ENCODE results near the gene ITGA6. TPM values are rescaled to one million over a fixed set of nuclear protein-coding genes. Genes with fewer than 3 reads are reported as not detected.

ITGA6 gene
- total and polyA plus RNA-seq, 2 donors (not counting 1 experiment from before 2014, with no cell fraction given): 6.4 to 19.8 TPM

DNA sequence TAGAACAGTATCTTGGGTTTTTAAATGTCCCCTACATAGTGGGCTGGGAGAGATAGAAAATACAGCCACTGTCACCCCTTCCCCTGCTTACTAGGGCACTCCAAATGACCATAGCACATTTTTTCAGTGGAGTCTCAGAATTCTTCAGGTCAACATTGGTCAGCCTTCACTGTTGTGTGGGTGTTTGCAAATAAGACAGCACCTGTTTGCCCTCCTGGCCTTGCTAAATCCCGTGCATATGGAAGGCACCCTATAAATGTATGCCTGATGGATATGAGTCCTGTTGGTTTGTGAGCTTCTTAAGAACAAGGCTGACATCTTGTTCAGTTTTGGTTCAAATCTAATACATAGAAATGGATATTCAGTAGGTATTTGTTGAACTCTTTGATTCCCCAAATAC, 12.5 kb downstream of the ITGA6 start:
- Histone ChIP-seq H3K9ac (ENCODE audit: insufficient read depth, low read length) (no peak overlapping the region), H3K27ac (ENCODE audit: insufficient read depth, low read length) (no peak overlapping the region), H3K27me3 (ENCODE audit: control insufficient read depth, insufficient read depth, low read length) (no peaks in the 10 kb centered on the region), H3K4me1 (ENCODE audit: control insufficient read depth, extremely low read depth, insufficient read depth, low read length) (peaks cover 5% of the 10 kb centered on the region), H3K36me3 (ENCODE audit: control insufficient read depth, insufficient read depth, low read length) (no peaks in the 10 kb centered on the region), H3K4me2 (ENCODE audit: extremely low read depth, insufficient read depth, low read length) (no peak overlapping the region), H3K79me2 (ENCODE audit: control insufficient read depth, insufficient read depth, low read length) (peaks cover 2% of the 10 kb centered on the region), H3K4me3 (replicated peaks in 1 of 4; ENCODE audit: control extremely low read depth in 1 of 4, insufficient read depth in 1 of 4, low read depth in 3 of 4, low read length in 4 of 4) (no peak overlapping the region), H3K9me3 (ENCODE audit: control insufficient read depth, insufficient read depth, low read depth, low read length) (no peaks in the 10 kb centered on the region), H2AFZ (ENCODE audit: low read length) (no peak overlapping the region), H4K20me1 (ENCODE audit: control insufficient read depth, extremely low read depth, insufficient read depth, low read length) (no peaks in the 10 kb centered on the region)
- DNase-seq (ENCODE audit: low read depth in 2 of 2): no peak
- TF ChIP-seq, protein P1, sequence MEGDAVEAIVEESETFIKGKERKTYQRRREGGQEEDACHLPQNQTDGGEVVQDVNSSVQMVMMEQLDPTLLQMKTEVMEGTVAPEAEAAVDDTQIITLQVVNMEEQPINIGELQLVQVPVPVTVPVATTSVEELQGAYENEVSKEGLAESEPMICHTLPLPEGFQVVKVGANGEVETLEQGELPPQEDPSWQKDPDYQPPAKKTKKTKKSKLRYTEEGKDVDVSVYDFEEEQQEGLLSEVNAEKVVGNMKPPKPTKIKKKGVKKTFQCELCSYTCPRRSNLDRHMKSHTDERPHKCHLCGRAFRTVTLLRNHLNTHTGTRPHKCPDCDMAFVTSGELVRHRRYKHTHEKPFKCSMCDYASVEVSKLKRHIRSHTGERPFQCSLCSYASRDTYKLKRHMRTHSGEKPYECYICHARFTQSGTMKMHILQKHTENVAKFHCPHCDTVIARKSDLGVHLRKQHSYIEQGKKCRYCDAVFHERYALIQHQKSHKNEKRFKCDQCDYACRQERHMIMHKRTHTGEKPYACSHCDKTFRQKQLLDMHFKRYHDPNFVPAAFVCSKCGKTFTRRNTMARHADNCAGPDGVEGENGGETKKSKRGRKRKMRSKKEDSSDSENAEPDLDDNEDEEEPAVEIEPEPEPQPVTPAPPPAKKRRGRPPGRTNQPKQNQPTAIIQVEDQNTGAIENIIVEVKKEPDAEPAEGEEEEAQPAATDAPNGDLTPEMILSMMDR (conservative IDR thresholded peaks at IDR 0.05 in 1 of 2, IDR thresholded peaks at IDR 0.05 in 1 of 2; ENCODE audit: low read depth in 1 of 2, low read length in 2 of 2): no peak
- no peak for TF ChIP-seq EZH2 (IDR thresholded peaks at IDR 0.05; ENCODE audit: low read length, missing control alignments)

DNA sequence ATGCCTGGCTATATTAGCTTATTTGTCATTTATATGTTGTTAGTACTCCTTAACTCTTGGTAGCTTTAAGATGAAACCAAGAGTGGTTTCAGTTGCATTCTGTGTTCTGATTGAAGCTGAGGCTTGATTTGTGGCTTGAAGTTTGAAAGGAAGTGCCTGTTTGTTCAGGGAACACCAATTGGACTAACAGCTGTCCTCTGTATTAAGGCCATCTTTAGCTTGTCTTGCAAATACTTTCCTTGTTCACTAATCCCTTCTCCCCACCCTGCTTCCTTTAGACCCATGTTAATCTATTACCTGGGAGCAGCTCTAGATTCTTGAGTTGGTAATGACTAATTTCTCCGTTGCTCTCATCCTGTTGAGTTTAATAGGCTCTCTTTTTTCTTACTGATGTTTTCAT, 13.4 kb downstream of the ITGA6 start:
- Histone ChIP-seq H3K27me3 (ENCODE audit: control insufficient read depth, insufficient read depth, low read length) (no peaks in the 10 kb centered on the region), H3K9ac (ENCODE audit: insufficient read depth, low read length) (no peak overlapping the region), H3K9me3 (ENCODE audit: control insufficient read depth, insufficient read depth, low read depth, low read length) (no peaks in the 10 kb centered on the region), H3K36me3 (ENCODE audit: control insufficient read depth, insufficient read depth, low read length) (no peaks in the 10 kb centered on the region), H3K4me1 (ENCODE audit: control insufficient read depth, extremely low read depth, insufficient read depth, low read length) (peaks cover 5% of the 10 kb centered on the region), H3K79me2 (ENCODE audit: control insufficient read depth, insufficient read depth, low read length) (peaks cover 2% of the 10 kb centered on the region), H3K4me3 (replicated peaks in 1 of 4; ENCODE audit: control extremely low read depth in 1 of 4, insufficient read depth in 1 of 4, low read depth in 3 of 4, low read length in 4 of 4) (no peak overlapping the region), H4K20me1 (ENCODE audit: control insufficient read depth, extremely low read depth, insufficient read depth, low read length) (no peaks in the 10 kb centered on the region), H2AFZ (ENCODE audit: low read length) (no peak overlapping the region), H3K27ac (ENCODE audit: insufficient read depth, low read length) (no peak overlapping the region), H3K4me2 (ENCODE audit: extremely low read depth, insufficient read depth, low read length) (no peak overlapping the region)
- DNase-seq (ENCODE audit: low read depth in 2 of 2): peak in 1 of 2 donors; percentile 7
- TF ChIP-seq, protein P1 (conservative IDR thresholded peaks at IDR 0.05 in 1 of 2, IDR thresholded peaks at IDR 0.05 in 1 of 2; ENCODE audit: low read depth in 1 of 2, low read length in 2 of 2): no peak
- no peak for TF ChIP-seq EZH2 (IDR thresholded peaks at IDR 0.05; ENCODE audit: low read length, missing control alignments)

DNA sequence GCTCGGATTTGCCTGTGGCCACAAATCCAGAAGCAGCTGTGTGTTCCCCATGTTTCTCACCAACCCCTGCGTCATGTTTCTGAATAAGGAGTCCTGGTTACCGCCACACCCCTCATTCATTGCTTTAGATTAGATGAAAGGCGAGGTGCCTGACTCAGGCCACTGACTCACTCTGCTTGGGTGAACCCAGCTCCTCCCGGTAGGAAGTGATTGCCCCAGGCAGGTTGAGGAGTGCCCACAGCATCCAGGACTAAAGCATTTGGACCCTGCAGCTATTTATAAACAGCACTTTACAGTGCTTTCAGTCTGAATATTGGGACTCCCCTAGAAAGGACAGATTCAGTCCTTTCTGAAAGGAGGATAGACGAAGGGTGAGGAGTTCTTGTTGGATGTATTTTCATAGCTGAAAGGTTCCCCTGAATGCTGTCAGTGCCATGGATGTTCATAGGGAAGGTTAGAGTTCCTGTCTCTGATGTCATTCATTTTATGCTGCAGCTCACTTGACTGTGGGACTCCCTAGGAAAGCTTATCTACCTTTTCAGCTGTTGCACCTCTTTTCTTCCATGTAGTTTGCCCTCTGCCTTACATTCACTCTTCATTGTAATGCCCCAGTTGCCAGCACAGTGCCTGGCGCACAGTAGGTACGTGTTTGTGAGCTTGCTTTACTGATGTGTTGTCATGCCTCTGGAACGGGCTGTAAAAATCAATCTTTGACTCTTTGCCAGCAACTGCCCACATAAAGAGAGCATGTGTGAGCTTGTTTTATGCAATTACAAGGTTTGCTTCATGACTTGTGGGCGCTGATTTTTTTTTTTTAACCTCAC, 14.9 kb downstream of the ITGA6 start:
- Histone ChIP-seq H3K4me2 (ENCODE audit: extremely low read depth, insufficient read depth, low read length) (no peak overlapping the region), H2AFZ (ENCODE audit: low read length) (no peak overlapping the region), H3K79me2 (ENCODE audit: control insufficient read depth, insufficient read depth, low read length) (peaks cover 2% of the 10 kb centered on the region), H3K27ac (ENCODE audit: insufficient read depth, low read length) (peak overlapping the region; percentile 8), H3K9me3 (ENCODE audit: control insufficient read depth, insufficient read depth, low read depth, low read length) (no peaks in the 10 kb centered on the region), H4K20me1 (ENCODE audit: control insufficient read depth, extremely low read depth, insufficient read depth, low read length) (no peaks in the 10 kb centered on the region), H3K4me3 (replicated peaks in 1 of 4; ENCODE audit: control extremely low read depth in 1 of 4, insufficient read depth in 1 of 4, low read depth in 3 of 4, low read length in 4 of 4) (no peak overlapping the region), H3K27me3 (ENCODE audit: control insufficient read depth, insufficient read depth, low read length) (no peaks in the 10 kb centered on the region), H3K36me3 (ENCODE audit: control insufficient read depth, insufficient read depth, low read length) (no peaks in the 10 kb centered on the region), H3K9ac (ENCODE audit: insufficient read depth, low read length) (no peak overlapping the region), H3K4me1 (ENCODE audit: control insufficient read depth, extremely low read depth, insufficient read depth, low read length) (peaks cover 5% of the 10 kb centered on the region)
- peak; percentile 93 to 97 for DNase-seq (ENCODE audit: low read depth in 2 of 2)
- TF ChIP-seq, protein P1 (conservative IDR thresholded peaks at IDR 0.05 in 1 of 2, IDR thresholded peaks at IDR 0.05 in 1 of 2; ENCODE audit: low read depth in 1 of 2, low read length in 2 of 2): no peak
- no peak for TF ChIP-seq EZH2 (IDR thresholded peaks at IDR 0.05; ENCODE audit: low read length, missing control alignments)

Data from fibroblast of lung (primary cell).